HG03025 (cell line): Measurements from ENCODE around the gene RFTN2.
A peak's percentile ranks its signal among the peaks of the same experiment; 100 is the strongest.
"Not testable (repeated sequence)": the region's sequence is repeated elsewhere in the genome, so short reads cannot be mapped to it uniquely, and the experiment has no call there.

Experiments used
- ATAC-seq: cut with Tn5 transposase; IDR thresholded peaks from one replicate; pipeline ENCODE4 v1.9.1; 2021; ENCODE audit warnings: mild to moderate bottlenecking, moderate library complexity; ENCODE audit not compliant: unreplicated experiment, low FRiP score

Gene RFTN2

GRCh38 chr2:197675246-197675645, at the start of gene RFTN2:
RFTN2 (minus strand) TSS chr2:197675587; CDS start chr2:197675458, 129 bp downstream.
- ATAC-seq: no peak

- ATAC-seq: no peak
These were observed 42.5 kb upstream of the RFTN2 start for GRCh38 chr2:197717863-197718262.

GRCh38 chr2:197713271-197713670, 37.9 kb upstream of the RFTN2 start:
- no peak for ATAC-seq

GRCh38 chr2:197711578-197711977, 36.2 kb upstream of the RFTN2 start:
- ATAC-seq: no peak

- ATAC-seq: peak; percentile 70
These were observed 35.1 kb upstream of the RFTN2 start for GRCh38 chr2:197710424-197711042.

- not testable (repeated sequence) for ATAC-seq
These were observed 33.8 kb upstream of the RFTN2 start for GRCh38 chr2:197709140-197709539.

- ATAC-seq: no peak
These were observed 32.9 kb upstream of the RFTN2 start for GRCh38 chr2:197708331-197708730.

- no peak for ATAC-seq
These were observed 32.2 kb upstream of the RFTN2 start for GRCh38 chr2:197707316-197708213.

GRCh38 chr2:197706839-197707207, 31.4 kb upstream of the RFTN2 start:
- no peak for ATAC-seq

- no peak for ATAC-seq
These were observed 30.8 kb upstream of the RFTN2 start for GRCh38 chr2:197705912-197706838.

GRCh38 chr2:197705121-197705911, 29.9 kb upstream of the RFTN2 start, which contains the start of gene MARS2:
MARS2 (plus strand) TSS chr2:197705369; CDS start chr2:197705406, 37 bp downstream.
- ATAC-seq: peak; percentile 86

- ATAC-seq: peak; percentile 38
These were observed 29.2 kb upstream of the RFTN2 start for GRCh38 chr2:197704434-197705120.

- no peak for ATAC-seq
These were observed 25.6 kb upstream of the RFTN2 start for GRCh38 chr2:197700960-197701359.

GRCh38 chr2:197699724-197700123, 24.3 kb upstream of the RFTN2 start:
- ATAC-seq: not testable (repeated sequence)

- ATAC-seq: not testable (repeated sequence)
These were observed 21.2 kb upstream of the RFTN2 start for GRCh38 chr2:197696571-197696970.

- not testable (repeated sequence) for ATAC-seq
These were observed 20.6 kb upstream of the RFTN2 start for GRCh38 chr2:197695971-197696370.

- not testable (repeated sequence) for ATAC-seq
These were observed 19.8 kb upstream of the RFTN2 start for GRCh38 chr2:197695206-197695605.

- ATAC-seq: no peak
These were observed 2.1 kb upstream of the RFTN2 start for GRCh38 chr2:197677483-197677882.

- ATAC-seq: no peak
These were observed 1.7 kb upstream of the RFTN2 start for GRCh38 chr2:197677056-197677455.
